HL-60 (cell line): ENCODE data around the gene SLC25A20.

Source experiments
- TF ChIP-seq, protein P1 (sequence below): IDR thresholded peaks from one replicate; pipeline ENCODE4 v1.5.1; 2011; ENCODE audit warnings: low read length, control low read depth, inconsistent platforms; ENCODE audit not compliant: insufficient read depth
- TF ChIP-seq, protein P2 (sequence below): IDR thresholded peaks from 2 replicates; pipeline ENCODE4 v1.6.1; 2012; ENCODE audit warnings: low read depth; ENCODE audit not compliant: insufficient replicate concordance

GRCh38 chr3:48935530-48935929, 36.8 kb upstream of the SLC25A20 start:
- TF ChIP-seq, protein P1, sequence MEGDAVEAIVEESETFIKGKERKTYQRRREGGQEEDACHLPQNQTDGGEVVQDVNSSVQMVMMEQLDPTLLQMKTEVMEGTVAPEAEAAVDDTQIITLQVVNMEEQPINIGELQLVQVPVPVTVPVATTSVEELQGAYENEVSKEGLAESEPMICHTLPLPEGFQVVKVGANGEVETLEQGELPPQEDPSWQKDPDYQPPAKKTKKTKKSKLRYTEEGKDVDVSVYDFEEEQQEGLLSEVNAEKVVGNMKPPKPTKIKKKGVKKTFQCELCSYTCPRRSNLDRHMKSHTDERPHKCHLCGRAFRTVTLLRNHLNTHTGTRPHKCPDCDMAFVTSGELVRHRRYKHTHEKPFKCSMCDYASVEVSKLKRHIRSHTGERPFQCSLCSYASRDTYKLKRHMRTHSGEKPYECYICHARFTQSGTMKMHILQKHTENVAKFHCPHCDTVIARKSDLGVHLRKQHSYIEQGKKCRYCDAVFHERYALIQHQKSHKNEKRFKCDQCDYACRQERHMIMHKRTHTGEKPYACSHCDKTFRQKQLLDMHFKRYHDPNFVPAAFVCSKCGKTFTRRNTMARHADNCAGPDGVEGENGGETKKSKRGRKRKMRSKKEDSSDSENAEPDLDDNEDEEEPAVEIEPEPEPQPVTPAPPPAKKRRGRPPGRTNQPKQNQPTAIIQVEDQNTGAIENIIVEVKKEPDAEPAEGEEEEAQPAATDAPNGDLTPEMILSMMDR: no peak
- TF ChIP-seq, protein P2, sequence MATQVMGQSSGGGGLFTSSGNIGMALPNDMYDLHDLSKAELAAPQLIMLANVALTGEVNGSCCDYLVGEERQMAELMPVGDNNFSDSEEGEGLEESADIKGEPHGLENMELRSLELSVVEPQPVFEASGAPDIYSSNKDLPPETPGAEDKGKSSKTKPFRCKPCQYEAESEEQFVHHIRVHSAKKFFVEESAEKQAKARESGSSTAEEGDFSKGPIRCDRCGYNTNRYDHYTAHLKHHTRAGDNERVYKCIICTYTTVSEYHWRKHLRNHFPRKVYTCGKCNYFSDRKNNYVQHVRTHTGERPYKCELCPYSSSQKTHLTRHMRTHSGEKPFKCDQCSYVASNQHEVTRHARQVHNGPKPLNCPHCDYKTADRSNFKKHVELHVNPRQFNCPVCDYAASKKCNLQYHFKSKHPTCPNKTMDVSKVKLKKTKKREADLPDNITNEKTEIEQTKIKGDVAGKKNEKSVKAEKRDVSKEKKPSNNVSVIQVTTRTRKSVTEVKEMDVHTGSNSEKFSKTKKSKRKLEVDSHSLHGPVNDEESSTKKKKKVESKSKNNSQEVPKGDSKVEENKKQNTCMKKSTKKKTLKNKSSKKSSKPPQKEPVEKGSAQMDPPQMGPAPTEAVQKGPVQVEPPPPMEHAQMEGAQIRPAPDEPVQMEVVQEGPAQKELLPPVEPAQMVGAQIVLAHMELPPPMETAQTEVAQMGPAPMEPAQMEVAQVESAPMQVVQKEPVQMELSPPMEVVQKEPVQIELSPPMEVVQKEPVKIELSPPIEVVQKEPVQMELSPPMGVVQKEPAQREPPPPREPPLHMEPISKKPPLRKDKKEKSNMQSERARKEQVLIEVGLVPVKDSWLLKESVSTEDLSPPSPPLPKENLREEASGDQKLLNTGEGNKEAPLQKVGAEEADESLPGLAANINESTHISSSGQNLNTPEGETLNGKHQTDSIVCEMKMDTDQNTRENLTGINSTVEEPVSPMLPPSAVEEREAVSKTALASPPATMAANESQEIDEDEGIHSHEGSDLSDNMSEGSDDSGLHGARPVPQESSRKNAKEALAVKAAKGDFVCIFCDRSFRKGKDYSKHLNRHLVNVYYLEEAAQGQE: no peak
